Peyer's patch (tissue), 4 donors: ENCODE measurements around the gene ATP8B4.

Source experiments
- CTCF ChIP-seq, 6 experiments: fragments of 450-650 bp in 4 of 6; fragments of 200-600 bp in 2 of 6; sonication (generic) in 1 of 6; IDR thresholded peaks; one replicate each; pipeline ENCODE4 v1.5.1; 2017 to 2019; ENCODE audit warnings: antibody characterized with exemption in 6 of 6, mild to moderate bottlenecking in 3 of 6, moderate library complexity in 1 of 6
- POLR2A ChIP-seq, 2 donors: fragments of 450-650 bp; IDR thresholded peaks; one replicate each; pipeline ENCODE4 v1.5.1; 2017; ENCODE audit warnings: antibody characterized with exemption in 2 of 2, mild to moderate bottlenecking in 2 of 2, moderate library complexity in 2 of 2

- no peak for TF ChIP-seq CTCF (IDR thresholded peaks at IDR 0.05)
- TF ChIP-seq POLR2A (IDR thresholded peaks at IDR 0.05) = no peak
Measured at GRCh38 chr15:49830391-49830790, 288.6 kb downstream of the ATP8B4 start.
